ENCODE data around the gene TIMP3. TPM values are rescaled to one million over a fixed set of nuclear protein-coding genes. Genes with fewer than 3 reads are reported as not detected.

The TIMP3 gene
- total and polyA plus RNA-seq, 2 of the 4 experiments (the other 2 are of a cell fraction): 98.8 to 179 TPM

GRCh38 chr22:32850157-32850556 is 48.7 kb downstream of the TIMP3 start:
- H3K56ac ChIP-seq (ENCODE audit: extremely low read depth, insufficient read depth, low read length): no peak overlapping the region
- WGBS, 2 experiments (ENCODE audit: extremely low coverage in 2 of 2, insufficient read length in 1 of 2): no CpG with 5 or more reads among the region's 3 CpGs
- H3K14ac ChIP-seq (replicated peaks; ENCODE audit: low read depth, low read length): no peak overlapping the region
- H3K4me1 ChIP-seq (ENCODE audit: control insufficient read depth, insufficient read depth, low read length): no peaks in the 10 kb centered on the region
- DNase-seq (no peak), ATAC-seq (ENCODE audit: low read depth) (no peak)
- no TSS peak for BruUV-seq (replicated peaks)
- peaks cover 92% of the 10 kb centered on the region for H4K20me1 ChIP-seq (ENCODE audit: insufficient read depth, low read length)
- H3K18ac ChIP-seq (ENCODE audit: low read depth, low read length): no peak overlapping the region
- H3K23ac ChIP-seq (ENCODE audit: low read depth, low read length): no peak overlapping the region
- dilution Hi-C loops (cut with HindIII; ENCODE audit: low sequenced_read_pairs, unreplicated experiment): no loop called here
- no peak overlapping the region for H2BK15ac ChIP-seq (ENCODE audit: low read depth, low read length)
- H3K79me1 ChIP-seq (ENCODE audit: low read depth in 1 of 2, low read length in 2 of 2): peaks cover 22 to 87% of the 10 kb centered on the region in 2 experiments
- H4K8ac ChIP-seq (ENCODE audit: low read depth in 2 of 2, low read length in 2 of 2): no peak overlapping the region
- no peak overlapping the region for H3K27ac ChIP-seq (ENCODE audit: insufficient read depth, low read length)
- intact Hi-C loops (cut with micrococcal nuclease): no loop called here
- H2AK5ac ChIP-seq (ENCODE audit: low read depth, low read length): no peak overlapping the region
- no peaks in the 10 kb centered on the region for H3K9me3 ChIP-seq (ENCODE audit: control insufficient read depth, insufficient read depth, low read length)
- no peak overlapping the region for H2AFZ ChIP-seq (replicated peaks; ENCODE audit: low read length, poor library complexity)
- H3K4ac ChIP-seq (ENCODE audit: low read depth, low read length): no peak overlapping the region
- H3K4me3 ChIP-seq (ENCODE audit: insufficient read depth, low read depth, low read length): no peak overlapping the region
- peaks cover 42% of the 10 kb centered on the region; the same call in 1 of the 2 replicates for H3K9me1 ChIP-seq (ENCODE audit: insufficient read depth, low read length)
- in situ Hi-C loops (cut with MboI; ENCODE audit: low sequenced_read_pairs): no loop called here
- no peak overlapping the region for H2AK9ac ChIP-seq (replicated peaks; ENCODE audit: low read depth, low read length, poor library complexity)
- ChIA-PET POLR2A (ENCODE audit: unreplicated experiment) (no interaction called here), CTCF (no interaction called here)
- no peak overlapping the region for H2BK5ac ChIP-seq (ENCODE audit: low read depth, low read length, poor library complexity, severe bottlenecking)
- H3K36me3 ChIP-seq (ENCODE audit: control insufficient read depth, insufficient read depth, low read length): peaks cover 74% of the 10 kb centered on the region
- no peak overlapping the region for H3K9ac ChIP-seq (ENCODE audit: low read depth, low read length)
- no peak for TF ChIP-seq RAD21 (IDR thresholded peaks at IDR 0.05; ENCODE audit: low read length)
- no peak for TF ChIP-seq CTCF (conservative IDR thresholded peaks at IDR 0.05; ENCODE audit: low read depth, low read length)
- no peak for TF ChIP-seq MAZ (IDR thresholded peaks at IDR 0.05; ENCODE audit: borderline replicate concordance, low read depth, low read length)
- TF ChIP-seq MAFK (IDR thresholded peaks at IDR 0.05; ENCODE audit: low read depth, low read length): no peak
- TF ChIP-seq BHLHE40 (IDR thresholded peaks at IDR 0.05; ENCODE audit: low read depth, low read length): no peak
- no peak for TF ChIP-seq CHD1 (IDR thresholded peaks at IDR 0.05; ENCODE audit: low read depth, low read length)
- H3K27me3 ChIP-seq (ENCODE audit: control insufficient read depth, insufficient read depth, low read length): no peaks in the 10 kb centered on the region
- H4K91ac ChIP-seq (ENCODE audit: insufficient read depth, low read depth, low read length): no peak overlapping the region
- no peak overlapping the region for H2BK20ac ChIP-seq (ENCODE audit: low read depth, low read length)
- no peak overlapping the region for H4K5ac ChIP-seq (ENCODE audit: low read depth, low read length)
- no peak overlapping the region for H3K4me2 ChIP-seq (ENCODE audit: low read depth, low read length)
- H2BK120ac ChIP-seq (ENCODE audit: low read depth, low read length): no peak overlapping the region

Measured in IMR-90 (cell line).